Endothelial cell of umbilical vein (primary cell): ENCODE measurements around the gene CCNF. TPM values are rescaled to one million over a fixed set of nuclear protein-coding genes. Genes with fewer than 3 reads are reported as not detected.

Experiments used
- BruUV-seq: library from RNA; stranded (reverse); fragments of 400-500 nt; replicated peaks from 2 replicates; lab custom pipeline; 2021; lab: Mats Ljungman, UMichigan
- CTCF ChIA-PET: fragments of 300-600, 350-600 bp; sonication (Branson Sonifier 250); formaldehyde crosslinking; loops from one replicate; lab custom pipeline; 2021; ENCODE audit warnings: antibody characterized with exemption, inconsistent platforms; lab: Charles Lee
- POLR2A ChIA-PET: fragments of 300-600, 350-600 bp; sonication (Branson Sonifier 250); formaldehyde crosslinking; loops from one replicate; lab custom pipeline; 2021; ENCODE audit warnings: antibody characterized with exemption, inconsistent platforms; lab: Charles Lee
- DNase-seq: peaks from one replicate; pipeline ENCODE4 v3.0.0-alpha.2; 2011; ENCODE audit warnings: low read depth, low spot score
- FAIRE-seq: peaks from 2 replicates; lab custom pipeline; 2011; peaks lifted over from hg19 to GRCh38; lab: Jason Lieb, UNC
- H2AFZ ChIP-seq: 2 replicates; pipeline ENCODE4 v1.6.0; 2012; ENCODE audit warnings: low read depth, low read length, control low read depth, inconsistent platforms
- H3K27ac ChIP-seq: 2 replicates; pipeline ENCODE4 v1.5.1; 2011; ENCODE audit warnings: low read depth, mild to moderate bottlenecking, control low read depth, low read length, moderate library complexity; ENCODE audit not compliant: insufficient read depth
- H3K27me3 ChIP-seq, 2 experiments: 2 replicates each; pipeline versions ENCODE4 v1.6.0 to v1.6.1; 2011; ENCODE audit warnings: low read length in 2 of 2, mixed read lengths in 1 of 2; ENCODE audit not compliant: control insufficient read depth in 2 of 2, insufficient read depth in 2 of 2
- H3K36me3 ChIP-seq, 2 experiments: 2 replicates in 1 of 2; 3 replicates in 1 of 2; pipeline ENCODE4 v1.5.1; 2011; ENCODE audit warnings: low read length in 2 of 2, mild to moderate bottlenecking in 1 of 2, moderate library complexity in 1 of 2; ENCODE audit not compliant: control insufficient read depth in 2 of 2, insufficient read depth in 2 of 2; ENCODE audit errors: extremely low read depth in 1 of 2
- H3K4me1 ChIP-seq: 3 replicates; pipeline ENCODE4 v1.5.1; 2011; ENCODE audit warnings: mild to moderate bottlenecking, low read length; ENCODE audit not compliant: control insufficient read depth, insufficient read depth; ENCODE audit errors: extremely low read depth
- H3K4me2 ChIP-seq: 2 replicates; pipeline ENCODE4 v1.6.1; 2011; ENCODE audit warnings: low read length, control low read depth, mixed read lengths; ENCODE audit not compliant: insufficient read depth
- H3K4me3 ChIP-seq, 3 experiments: fragments of 200-600 bp in 1 of 3; sonication (generic), shearing (Covaris generic) in 1 of 3; replicated peaks in 1 of 3; 2 replicates each; pipeline ENCODE4 v1.5.1; 2011 to 2016; ENCODE audit warnings: control low read depth in 3 of 3, low read length in 3 of 3, mild to moderate bottlenecking in 2 of 3, inconsistent platforms in 1 of 3, low read depth in 1 of 3, moderate library complexity in 1 of 3; ENCODE audit not compliant: insufficient read depth in 1 of 3
- H3K79me2 ChIP-seq: 2 replicates; pipeline ENCODE4 v1.6.0; 2012; ENCODE audit warnings: low read length, inconsistent platforms; ENCODE audit not compliant: control insufficient read depth, insufficient read depth
- H3K9ac ChIP-seq: replicated peaks from 2 replicates; pipeline ENCODE3; 2011; ENCODE audit warnings: low read length, control low read depth; ENCODE audit not compliant: insufficient read depth; ENCODE audit errors: extremely low read depth
- H3K9me1 ChIP-seq: replicated peaks from 3 replicates; pipeline ENCODE4 v1.6.0; 2011; ENCODE audit warnings: mild to moderate bottlenecking, low read length; ENCODE audit not compliant: control insufficient read depth, insufficient read depth; ENCODE audit errors: extremely low read depth
- H3K9me3 ChIP-seq: replicated peaks from 2 replicates; pipeline ENCODE4 v1.5.1; 2012; ENCODE audit warnings: low read length, inconsistent platforms; ENCODE audit not compliant: control insufficient read depth, insufficient read depth
- H4K20me1 ChIP-seq: replicated peaks from 2 replicates; pipeline ENCODE3; 2011; ENCODE audit warnings: mild to moderate bottlenecking, low read length; ENCODE audit not compliant: control insufficient read depth, insufficient read depth; ENCODE audit errors: extremely low read depth
- CTCF ChIP-seq, 2 donors: IDR thresholded peaks; 1 replicate in 1 of 2; 2 replicates in 1 of 2; pipeline ENCODE4 v1.5.1; 2011; ENCODE audit warnings: low read length in 2 of 2, mild to moderate bottlenecking in 2 of 2, moderate library complexity in 2 of 2, control low read depth in 1 of 2, inconsistent platforms in 1 of 2, low read depth in 1 of 2; ENCODE audit not compliant: insufficient read depth in 1 of 2; ENCODE audit errors: extremely low read depth in 1 of 2
- EZH2 ChIP-seq: IDR thresholded peaks from 2 replicates; pipeline ENCODE4 v1.6.1; 2012; ENCODE audit warnings: borderline replicate concordance, low read depth, mild to moderate bottlenecking, moderate library complexity, low read length, inconsistent platforms; ENCODE audit not compliant: severe bottlenecking
- FOS ChIP-seq: IDR thresholded peaks from 2 replicates; pipeline ENCODE4 v1.6.1; 2011; ENCODE audit warnings: mild to moderate bottlenecking, low read length, moderate library complexity, borderline replicate concordance; ENCODE audit not compliant: insufficient read depth
- GATA2 ChIP-seq: IDR thresholded peaks from 2 replicates; pipeline ENCODE4 v1.7.0; 2011; ENCODE audit warnings: low read depth, mild to moderate bottlenecking, moderate library complexity, mixed read lengths, low read length; ENCODE audit not compliant: insufficient read length, insufficient read depth
- JUN ChIP-seq: IDR thresholded peaks from 2 replicates; pipeline ENCODE4 v1.6.1; 2011; ENCODE audit warnings: borderline replicate concordance, low read depth; ENCODE audit not compliant: insufficient read length, insufficient read depth
- MAX ChIP-seq: IDR thresholded peaks from 2 replicates; pipeline ENCODE4 v1.6.1; 2011; ENCODE audit not compliant: insufficient read depth, insufficient read length
- MYC ChIP-seq: IDR thresholded peaks from one replicate; pipeline ENCODE4 v1.6.1; 2011; ENCODE audit warnings: mild to moderate bottlenecking, low read depth, low read length
- POLR2AphosphoS5 ChIP-seq: IDR thresholded peaks from 2 replicates; pipeline ENCODE4 v1.6.1; 2012; ENCODE audit warnings: low read depth, mild to moderate bottlenecking, control low read depth, low read length, moderate library complexity; ENCODE audit not compliant: insufficient read depth
- dilution Hi-C: fragments of 300-500 bp; cut with MboI; formaldehyde crosslinking; loops from one replicate; pipeline ENCODE4 v1.15.0; 2019; ENCODE audit warnings: low sequenced_read_pairs; ENCODE audit not compliant: extremely low pct_ligation_motif_present
- intact Hi-C: fragments of 100-400 bp; cut with micrococcal nuclease; formaldehyde crosslinking; loops from one replicate; pipeline ENCODE4 v1.10.0; 2022
- polyA plus RNA-seq, 4 experiments: library from polyadenylated mRNA; depleted of rRNA in 3 of 4; stranded (reverse) in 3 of 4; unstranded in 1 of 4; fragments of >200 nt; gene quantifications; 2 replicates each; pipeline versions ENCODE4 v1.2.1 to v1.2.3, GENCODE V29; 2011 to 2012; ENCODE audit warnings: missing spikeins in 1 of 4
- total RNA-seq: library from RNA; stranded (reverse); gene quantifications from 2 replicates; pipeline ENCODE4 v1.2.3, GENCODE V29; 2021

The CCNF gene
- total and polyA plus RNA-seq, 2 donors (not counting 3 experiments of a cell fraction or from before 2014, with no cell fraction given): 13.9 to 48.9 TPM

- intact Hi-C loops: no loop called here
- Histone ChIP-seq H3K27me3 (no peaks in the 10 kb centered on the region), H3K4me2 (no peak overlapping the region), H4K20me1 (no peaks in the 10 kb centered on the region), H3K9ac (no peak overlapping the region), H2AFZ (no peak overlapping the region), H3K9me3 (no peaks in the 10 kb centered on the region), H3K9me1 (no peaks in the 10 kb centered on the region), H3K79me2 (peaks cover 6% of the 10 kb centered on the region), H3K36me3 (no peaks in the 10 kb centered on the region), H3K4me3 (no peak overlapping the region), H3K27ac (no peak overlapping the region), H3K4me1 (no peaks in the 10 kb centered on the region)
- BruUV-seq: no TSS peak
- CTCF ChIA-PET: interaction anchor here (1.6 kb wide), 1 partner anchor 11 kb away, joined by 8 read pairs; no protein-coding TSS in a partner anchor
- DNase-seq (no peak), FAIRE-seq (no peak)
- TF ChIP-seq FOS (no peak), EZH2 (no peak), CTCF (IDR thresholded peaks at IDR 0.05; ENCODE audit: extremely low read depth in 1 of 2, insufficient read depth in 1 of 2, low read depth in 1 of 2, low read length in 2 of 2) (no peak), POLR2AphosphoS5 (no peak), MYC (no peak), GATA2 (no peak), JUN (no peak), MAX (no peak)
- dilution Hi-C loops: no loop called here
- POLR2A ChIA-PET: no interaction called here
Observed at GRCh38 chr16:2490190-2491105, 61.2 kb downstream of the CCNF start.
